ENCODE measurements around the gene MAT1A. TPM values are rescaled to one million over a fixed set of nuclear protein-coding genes. Genes with fewer than 3 reads are reported as not detected.

Gene MAT1A
- total and polyA plus RNA-seq, 2 experiments from 2014 or later: not detected

- no peak overlapping the region for H3K9ac ChIP-seq
- TF ChIP-seq EZH2phosphoT487 (IDR thresholded peaks at IDR 0.05; ENCODE audit: insufficient read depth, low read depth): no peak
- no peak for TF ChIP-seq EZH2 (IDR thresholded peaks at IDR 0.05; ENCODE audit: insufficient read depth, poor library complexity, severe bottlenecking)
- no peak for DNase-seq
- no peaks in the 10 kb centered on the region for H3K79me2 ChIP-seq (ENCODE audit: insufficient read depth)
- H3K27me3 ChIP-seq (replicated peaks; ENCODE audit: insufficient read depth): peaks cover 15% of the 10 kb centered on the region
- WGBS, 2 experiments (ENCODE audit: low coverage in 1 of 2, low lambda C conversion rate in 2 of 2, missing lambda C conversion rate in 2 of 2): 41 to 48% methylated on average over 12 of the region's 12 CpGs
- H3K36me3 ChIP-seq (ENCODE audit: low read depth): no peaks in the 10 kb centered on the region
- no peaks in the 10 kb centered on the region for H3F3A ChIP-seq (ENCODE audit: insufficient read depth)
- H3K4me2 ChIP-seq (ENCODE audit: unreplicated experiment): no peak overlapping the region
- in situ Hi-C loops (cut with MboI): no loop called here
- H4K20me1 ChIP-seq (ENCODE audit: insufficient read depth): no peaks in the 10 kb centered on the region
- no peak overlapping the region for H3K4me3 ChIP-seq
- no peak overlapping the region for H3K27ac ChIP-seq
- no peaks in the 10 kb centered on the region for H3K9me3 ChIP-seq (ENCODE audit: low read depth)
- no peaks in the 10 kb centered on the region for H3K9me2 ChIP-seq (ENCODE audit: insufficient read depth)
- H2AFZ ChIP-seq: no peak overlapping the region
- no peaks in the 10 kb centered on the region for H3K4me1 ChIP-seq (ENCODE audit: insufficient read depth)
Measured at GRCh38 chr10:80277567-80278250, 11.7 kb downstream of the MAT1A start.

GRCh38 chr10:80277016-80277415 lies 12.4 kb downstream of the MAT1A start:
- H3K4me1 ChIP-seq (ENCODE audit: insufficient read depth): no peaks in the 10 kb centered on the region
- no peaks in the 10 kb centered on the region for H3K36me3 ChIP-seq (ENCODE audit: low read depth)
- in situ Hi-C loops (cut with MboI): no loop called here
- no peak overlapping the region for H2AFZ ChIP-seq
- no peak overlapping the region for H3K4me3 ChIP-seq
- WGBS, 2 experiments (ENCODE audit: low coverage in 1 of 2, low lambda C conversion rate in 2 of 2, missing lambda C conversion rate in 2 of 2): 41 to 51% methylated on average over 4 of the region's 4 CpGs
- no peak for DNase-seq
- no peak overlapping the region for H3K4me2 ChIP-seq (ENCODE audit: unreplicated experiment)
- TF ChIP-seq EZH2phosphoT487 (IDR thresholded peaks at IDR 0.05; ENCODE audit: insufficient read depth, low read depth) (no peak), EZH2 (IDR thresholded peaks at IDR 0.05; ENCODE audit: insufficient read depth, poor library complexity, severe bottlenecking) (no peak)
- H3K79me2 ChIP-seq (ENCODE audit: insufficient read depth): no peaks in the 10 kb centered on the region
- peaks cover 9% of the 10 kb centered on the region; the same call in 1 of the 2 replicates for H3K27me3 ChIP-seq (replicated peaks; ENCODE audit: insufficient read depth)
- no peaks in the 10 kb centered on the region for H4K20me1 ChIP-seq (ENCODE audit: insufficient read depth)
- H3K9me3 ChIP-seq (ENCODE audit: low read depth): no peaks in the 10 kb centered on the region
- no peaks in the 10 kb centered on the region for H3K9me2 ChIP-seq (ENCODE audit: insufficient read depth)
- H3K9ac ChIP-seq: no peak overlapping the region
- H3K27ac ChIP-seq: no peak overlapping the region
- H3F3A ChIP-seq (ENCODE audit: insufficient read depth): no peaks in the 10 kb centered on the region

DNA sequence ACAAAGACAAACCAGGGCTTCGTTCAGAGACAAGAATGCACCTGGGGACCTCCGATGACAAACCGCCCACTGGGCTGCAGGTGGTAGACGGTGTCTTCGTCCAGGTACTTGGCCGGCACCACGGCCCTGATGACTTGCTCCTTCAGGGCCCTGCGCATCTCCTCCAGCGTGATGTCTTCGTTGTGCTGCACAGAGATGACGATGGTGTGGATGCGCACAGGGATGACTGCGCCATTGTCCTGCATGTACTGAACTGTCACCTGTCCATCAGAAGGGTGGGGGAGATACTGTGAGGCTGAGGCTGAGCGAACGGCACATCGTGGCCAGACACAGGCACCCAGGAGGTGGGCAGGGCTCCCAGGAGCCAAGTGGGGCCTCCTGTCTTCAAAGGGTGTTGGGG lies 13.1 kb downstream of the MAT1A start:
- 79 to 81% methylated on average over 16 of the region's 16 CpGs for WGBS, 2 experiments (ENCODE audit: low coverage in 1 of 2, low lambda C conversion rate in 2 of 2, missing lambda C conversion rate in 2 of 2)
- H2AFZ ChIP-seq: no peak overlapping the region
- H3K4me2 ChIP-seq (ENCODE audit: unreplicated experiment): no peak overlapping the region
- H3F3A ChIP-seq (ENCODE audit: insufficient read depth): no peaks in the 10 kb centered on the region
- H3K27ac ChIP-seq: no peak overlapping the region
- H3K4me1 ChIP-seq (ENCODE audit: insufficient read depth): no peaks in the 10 kb centered on the region
- no peaks in the 10 kb centered on the region for H3K9me3 ChIP-seq (ENCODE audit: low read depth)
- in situ Hi-C loops (cut with MboI): no loop called here
- DNase-seq: no peak
- no peaks in the 10 kb centered on the region for H3K79me2 ChIP-seq (ENCODE audit: insufficient read depth)
- TF ChIP-seq EZH2 (IDR thresholded peaks at IDR 0.05; ENCODE audit: insufficient read depth, poor library complexity, severe bottlenecking) (no peak), EZH2phosphoT487 (IDR thresholded peaks at IDR 0.05; ENCODE audit: insufficient read depth, low read depth) (no peak)
- H3K9ac ChIP-seq: no peak overlapping the region
- H3K27me3 ChIP-seq (replicated peaks; ENCODE audit: insufficient read depth): peaks cover 9% of the 10 kb centered on the region; the same call in 1 of the 2 replicates
- H3K4me3 ChIP-seq: no peak overlapping the region
- no peaks in the 10 kb centered on the region for H3K9me2 ChIP-seq (ENCODE audit: insufficient read depth)
- no peaks in the 10 kb centered on the region for H4K20me1 ChIP-seq (ENCODE audit: insufficient read depth)
- no peaks in the 10 kb centered on the region for H3K36me3 ChIP-seq (ENCODE audit: low read depth)

DNA sequence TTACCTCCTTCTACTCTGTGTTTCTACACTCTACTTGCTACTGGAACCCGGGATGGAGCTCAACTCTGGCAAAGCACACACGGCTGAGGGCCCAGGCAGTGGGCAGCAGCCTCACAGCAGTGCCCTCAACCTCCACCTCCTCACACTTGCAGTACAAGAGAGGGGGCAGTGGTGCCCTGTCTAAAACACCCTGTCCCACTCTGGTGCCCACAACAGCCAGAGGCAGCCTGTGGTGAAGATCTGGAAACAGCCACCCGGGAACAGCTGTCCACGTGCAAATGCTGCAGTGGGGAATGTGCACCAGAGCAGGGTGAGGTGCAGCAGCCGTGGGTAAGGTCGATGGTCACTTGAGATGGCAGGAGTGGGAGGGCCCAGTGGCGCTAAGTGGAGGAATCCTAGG lies 13.7 kb downstream of the MAT1A start:
- WGBS, 2 experiments (ENCODE audit: low coverage in 1 of 2, low lambda C conversion rate in 2 of 2, missing lambda C conversion rate in 2 of 2): 39 to 41% methylated on average over 7 of the region's 7 CpGs

More for the DNA sequence above, 13.7 kb downstream of the MAT1A start:
- H3K4me1 ChIP-seq (ENCODE audit: insufficient read depth): no peaks in the 10 kb centered on the region
- no peak overlapping the region for H2AFZ ChIP-seq
- H3K9me3 ChIP-seq (ENCODE audit: low read depth): no peaks in the 10 kb centered on the region
- H3K79me2 ChIP-seq (ENCODE audit: insufficient read depth): no peaks in the 10 kb centered on the region
- no peak for DNase-seq
- no peaks in the 10 kb centered on the region for H3K9me2 ChIP-seq (ENCODE audit: insufficient read depth)
- no peaks in the 10 kb centered on the region for H3F3A ChIP-seq (ENCODE audit: insufficient read depth)
- no peaks in the 10 kb centered on the region for H4K20me1 ChIP-seq (ENCODE audit: insufficient read depth)
- H3K27ac ChIP-seq: no peak overlapping the region
- H3K36me3 ChIP-seq (ENCODE audit: low read depth): no peaks in the 10 kb centered on the region
- H3K4me3 ChIP-seq: no peak overlapping the region
- no peak for TF ChIP-seq EZH2 (IDR thresholded peaks at IDR 0.05; ENCODE audit: insufficient read depth, poor library complexity, severe bottlenecking)
- TF ChIP-seq EZH2phosphoT487 (IDR thresholded peaks at IDR 0.05; ENCODE audit: insufficient read depth, low read depth): no peak
- peaks cover 9% of the 10 kb centered on the region; the same call in 1 of the 2 replicates for H3K27me3 ChIP-seq (replicated peaks; ENCODE audit: insufficient read depth)
- in situ Hi-C loops (cut with MboI): no loop called here
- no peak overlapping the region for H3K4me2 ChIP-seq (ENCODE audit: unreplicated experiment)
- no peak overlapping the region for H3K9ac ChIP-seq
